Heart left ventricle (tissue), 16 donors: ENCODE measurements around the gene MRFAP1. TPM values are rescaled to one million over a fixed set of nuclear protein-coding genes. Genes with fewer than 3 reads are reported as not detected.

Source experiments
- ATAC-seq, 4 donors: fragments of 200-7000 bp; cut with Tn5 transposase; one replicate each; pipeline ENCODE4 v1.9.1; 2020 to 2022; ENCODE audit warnings: moderate library complexity in 4 of 4, mild to moderate bottlenecking in 3 of 4, moderate number of reproducible peaks in 1 of 4
- DNase-seq, 5 donors: peaks; one replicate each; pipeline ENCODE4 v3.0.0-alpha.2; 2020
- H3K27ac ChIP-seq, 12 donors: fragments of 200-600 bp; sonication (generic) in 4 of 12; one replicate each; pipeline versions ENCODE4 v1.5.0 to v1.8.0; 2016 to 2022; ENCODE audit warnings: mild to moderate bottlenecking in 2 of 12
- H3K27me3 ChIP-seq, 9 donors: fragments of 200-600 bp; sonication (generic) in 2 of 9; one replicate each; pipeline versions ENCODE4 v1.5.1 to v1.8.0; 2016 to 2022; ENCODE audit warnings: mild to moderate bottlenecking in 3 of 9
- H3K36me3 ChIP-seq, 9 donors: fragments of 200-600 bp; sonication (generic) in 2 of 9; one replicate each; pipeline versions ENCODE4 v1.5.0 to v1.8.0; 2018 to 2022; ENCODE audit warnings: mild to moderate bottlenecking in 2 of 9
- H3K4me1 ChIP-seq, 12 donors: fragments of 200-600 bp; sonication (generic) in 4 of 12; one replicate each; pipeline versions ENCODE4 v1.5.0 to v1.8.0; 2016 to 2022; ENCODE audit warnings: mild to moderate bottlenecking in 3 of 12
- H3K4me3 ChIP-seq, 12 donors: fragments of 200-600 bp; sonication (generic) in 4 of 12; one replicate each; pipeline versions ENCODE4 v1.5.0 to v1.8.0; 2017 to 2022; ENCODE audit warnings: mild to moderate bottlenecking in 9 of 12, moderate library complexity in 4 of 12
- H3K9me3 ChIP-seq, 12 donors: fragments of 200-600 bp; sonication (generic) in 4 of 12; one replicate each; pipeline versions ENCODE4 v1.5.0 to v1.8.0; 2016 to 2022; ENCODE audit warnings: mild to moderate bottlenecking in 1 of 12
- POLR2A ChIP-seq, 2 donors: fragments of 450-650 bp; IDR thresholded peaks; one replicate each; pipeline ENCODE4 v1.6.1; 2017; ENCODE audit warnings: antibody characterized with exemption in 2 of 2, mild to moderate bottlenecking in 2 of 2, moderate library complexity in 2 of 2
- WGBS, 4 donors: extraction: QIAGEN DNeasy Blood & Tissue Kit in 2 of 4; methylation state at CpG; one replicate each; pipeline versions ENCODE4 v1.1.5 to v1.1.7; 2013 to 2018; 5-methylcytosine and 5-hydroxymethylcytosine counted together
- intact Hi-C, 10 donors: fragments of 100-400 bp; cut with DNase I; formaldehyde crosslinking; loops; one replicate each; pipeline versions ENCODE4 v1.11.1 to v1.14.2; 2022
- polyA plus RNA-seq, 2 donors: library from polyadenylated mRNA; stranded (reverse); fragments of 200-250 nt; gene quantifications; one replicate each; pipeline ENCODE4 v1.2.3, GENCODE V29; 2013
- total RNA-seq, 9 donors: library from RNA; depleted of rRNA in 2 of 9; stranded (reverse); fragments of >200 nt in 2 of 9; fragmentation: NEBNext Ultra II Directional in 3 of 9; extraction: Animal tissue kit (Norgen Biotek cat#: 25700) in 3 of 9; gene quantifications; one replicate each; pipeline versions ENCODE4 v1.1.0 to v1.2.4, GENCODE V29; 2016 to 2023
- TF ChIP-seq, protein P1 (sequence below), 12 donors: fragments of 200-600 bp; sonication (generic) in 4 of 12; IDR thresholded peaks; one replicate each; pipeline versions ENCODE4 v1.5.0 to v1.8.0; 2018 to 2022; ENCODE audit warnings: antibody characterized with exemption in 12 of 12, mild to moderate bottlenecking in 5 of 12
- donor health status: ischemic (EF 13 %, LVEDD 7.1; RV severe dilation, severe dysfunction).
- donor health status: healthy with polysubstance abuse.
- donor health status: DM: no; HTN: yes; CAD: no.
- donor health status: DM: no; HTN: no; CAD: no.
- donor health status: ischemic (EF 25% LVEDD 6.9; RV normal size, moderate dysfunction).
- donor health status: ischemic (EF 25% LVEDD 5.7; RV mildly dilated, moderate dysfunction).
- donor health status: healthy.
- donor health status: DM: yes; HTN: yes; CAD: no.
- donor health status: ischemic (EF 35%, LVEDD 5.7; RV mildly dilated, moderate dysfunction).
- donor health status: nonischemic (EF 11% LVEDD 7.7; RV severe dilation, severe dysfunction).
- donor health status: DM: yes; HTN: yes; CAD: no.
- donor health status: PGD.
- donor health status: ischemic (EF 29% LVEDD 5.4; RV normal size, mild dysfunction).
- donor health status: nonischemic (EF 23%, LVEDD 6.1; RV moderate dilation, normal function).

Gene MRFAP1
- total and polyA plus RNA-seq, 11 donors: 162 to 514 (median 239) TPM

- Histone ChIP-seq H3K36me3 (no peaks in the 10 kb centered on the region), H3K27ac (no peak overlapping the region), H3K4me1 (peaks cover 0 to 25% (median 9%) of the 10 kb centered on the region in 12 donors), H3K4me3 (no peak overlapping the region), H3K9me3 (no peaks in the 10 kb centered on the region), H3K27me3 (peaks cover 0 to 52% (median 6%) of the 10 kb centered on the region in 9 donors)
- intact Hi-C loops: no loop called here
- no peak for DNase-seq
- TF ChIP-seq, protein P1, sequence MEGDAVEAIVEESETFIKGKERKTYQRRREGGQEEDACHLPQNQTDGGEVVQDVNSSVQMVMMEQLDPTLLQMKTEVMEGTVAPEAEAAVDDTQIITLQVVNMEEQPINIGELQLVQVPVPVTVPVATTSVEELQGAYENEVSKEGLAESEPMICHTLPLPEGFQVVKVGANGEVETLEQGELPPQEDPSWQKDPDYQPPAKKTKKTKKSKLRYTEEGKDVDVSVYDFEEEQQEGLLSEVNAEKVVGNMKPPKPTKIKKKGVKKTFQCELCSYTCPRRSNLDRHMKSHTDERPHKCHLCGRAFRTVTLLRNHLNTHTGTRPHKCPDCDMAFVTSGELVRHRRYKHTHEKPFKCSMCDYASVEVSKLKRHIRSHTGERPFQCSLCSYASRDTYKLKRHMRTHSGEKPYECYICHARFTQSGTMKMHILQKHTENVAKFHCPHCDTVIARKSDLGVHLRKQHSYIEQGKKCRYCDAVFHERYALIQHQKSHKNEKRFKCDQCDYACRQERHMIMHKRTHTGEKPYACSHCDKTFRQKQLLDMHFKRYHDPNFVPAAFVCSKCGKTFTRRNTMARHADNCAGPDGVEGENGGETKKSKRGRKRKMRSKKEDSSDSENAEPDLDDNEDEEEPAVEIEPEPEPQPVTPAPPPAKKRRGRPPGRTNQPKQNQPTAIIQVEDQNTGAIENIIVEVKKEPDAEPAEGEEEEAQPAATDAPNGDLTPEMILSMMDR (IDR thresholded peaks at IDR 0.05): no peak
- TF ChIP-seq POLR2A (IDR thresholded peaks at IDR 0.05): no peak
- WGBS, 4 donors: 72 to 94% (median 93%) methylated on average over 2 of the region's 2 CpGs
- ATAC-seq: no peak
Measured at GRCh38 chr4:6659897-6660296, 19.4 kb downstream of the MRFAP1 start.

- Histone ChIP-seq H3K27ac (no peak overlapping the region), H3K36me3 (no peaks in the 10 kb centered on the region), H3K9me3 (no peaks in the 10 kb centered on the region), H3K4me1 (peaks cover 0 to 25% (median 9%) of the 10 kb centered on the region in 12 donors), H3K4me3 (no peak overlapping the region), H3K27me3 (peaks cover 0 to 57% (median 6%) of the 10 kb centered on the region in 9 donors)
- DNase-seq: no peak
- intact Hi-C loops: no loop called here
- no peak for ATAC-seq
- TF ChIP-seq, protein P1 (IDR thresholded peaks at IDR 0.05): no peak
- WGBS, 4 donors: 94 to 96% (median 95%) methylated on average over 3 of the region's 3 CpGs
Measured at GRCh38 chr4:6660430-6660829, 19.9 kb downstream of the MRFAP1 start.

- no peak for TF ChIP-seq POLR2A (IDR thresholded peaks at IDR 0.05)
- TF ChIP-seq, protein P1 (IDR thresholded peaks at IDR 0.05): no peak
- no peak overlapping the region for H3K27ac ChIP-seq
- DNase-seq: no peak
- H3K4me3 ChIP-seq: no peak overlapping the region
- H3K9me3 ChIP-seq: no peaks in the 10 kb centered on the region
- WGBS, 4 donors: 89 to 97% (median 96%) methylated on average over 3 of the region's 3 CpGs
- peaks cover 0 to 25% (median 9%) of the 10 kb centered on the region in 12 donors for H3K4me1 ChIP-seq
- no peaks in the 10 kb centered on the region for H3K36me3 ChIP-seq
- intact Hi-C loops: no loop called here
- ATAC-seq: no peak
- H3K27me3 ChIP-seq: peaks cover 0 to 57% (median 7%) of the 10 kb centered on the region in 9 donors
Measured at GRCh38 chr4:6662591-6662990, 22.1 kb downstream of the MRFAP1 start.

DNA sequence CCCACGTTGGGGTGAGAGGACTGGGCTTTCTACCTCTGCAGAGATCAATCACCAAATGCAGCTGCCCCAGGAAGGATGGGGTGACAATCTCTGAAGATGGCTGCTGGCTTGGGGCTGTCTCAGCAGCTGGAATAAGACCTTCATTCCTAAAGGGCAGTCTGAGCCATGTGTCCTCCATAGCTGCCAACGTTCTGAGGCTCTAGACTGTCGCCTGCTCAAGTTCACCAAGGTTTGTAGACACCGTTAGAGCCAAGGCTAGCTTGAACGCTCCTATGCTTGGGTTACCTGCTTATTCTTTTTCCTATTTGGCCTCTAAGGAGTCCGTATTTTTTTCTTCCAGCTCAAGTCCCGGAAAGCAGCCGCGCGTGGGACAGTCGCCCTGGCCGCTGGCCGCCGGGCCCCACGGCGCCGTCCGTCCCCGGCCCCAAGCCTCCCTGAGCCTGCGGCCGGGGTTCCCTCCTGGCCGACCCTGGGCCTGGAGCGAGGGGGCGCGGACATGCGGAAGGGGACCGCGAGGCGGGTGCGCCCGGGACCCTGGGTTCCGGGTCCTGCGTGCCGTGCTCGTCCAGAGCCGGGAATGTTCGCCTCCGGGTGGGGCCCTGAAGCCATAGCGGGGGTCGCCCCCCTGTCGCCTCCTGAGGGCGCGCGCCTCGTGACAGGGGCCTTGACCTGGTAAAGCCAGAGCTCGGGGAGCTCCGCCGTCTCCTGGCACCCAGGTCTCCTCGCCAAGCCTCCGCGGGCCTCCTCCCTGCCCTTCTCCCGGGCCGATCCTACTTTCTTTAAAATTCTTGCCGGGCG lies 23.3 kb downstream of the MRFAP1 start:
- Histone ChIP-seq H3K4me1 (peaks cover 0 to 20% (median 8%) of the 10 kb centered on the region in 12 donors), H3K9me3 (no peaks in the 10 kb centered on the region), H3K27me3 (peaks cover 0 to 50% (median 7%) of the 10 kb centered on the region in 9 donors), H3K4me3 (peak overlapping the region in 11 of 12 donors; percentile 5 to 54 (median 47)), H3K27ac (no peak overlapping the region), H3K36me3 (no peaks in the 10 kb centered on the region)
- intact Hi-C loops: no loop called here
- WGBS, 4 donors: 11 to 20% (median 14%) methylated on average over 32 to 55 of the region's 55 CpGs
- DNase-seq (no peak), ATAC-seq (peak in 3 of 4 donors; percentile 9 to 56 (median 11))
- TF ChIP-seq, protein P1 (IDR thresholded peaks at IDR 0.05): no peak
- no peak for TF ChIP-seq POLR2A (IDR thresholded peaks at IDR 0.05)
